ENCODE results near the gene RMP24.
A peak's percentile ranks its signal among the peaks of the same experiment; 100 is the strongest.

Gene RMP24

GRCh38 chr18:35999925-36000324 lies 27.4 kb downstream of the RMP24 start:
- Mint-ChIP-seq H3K27me3 (no peaks in the 10 kb centered on the region), H3K36me3 (ENCODE audit: low read depth) (no peaks in the 10 kb centered on the region), H3K9me3 (no peaks in the 10 kb centered on the region), H3K4me1 (peaks cover 32% of the 10 kb centered on the region), H3K4me3 (no peak overlapping the region), H3K27ac (no peak overlapping the region)
- no peak for TF ChIP-seq CTCF (IDR thresholded peaks at IDR 0.05)
- no peak for DNase-seq
- ATAC-seq (ENCODE audit: low read depth), result peak; percentile 56
- intact Hi-C loops (cut with micrococcal nuclease), result no loop called here
- CTCF ChIA-PET, result no interaction called here
- POLR2A ChIA-PET, result no interaction called here

GRCh38 chr18:36006997-36007396 lies 34.5 kb downstream of the RMP24 start:
- ATAC-seq (ENCODE audit: low read depth), result no peak
- no peak for DNase-seq
- no peak overlapping the region for H3K27ac Mint-ChIP-seq
- peaks cover 6% of the 10 kb centered on the region for H3K4me1 Mint-ChIP-seq
- POLR2A ChIA-PET, result no interaction called here
- intact Hi-C loops (cut with micrococcal nuclease), result no loop called here
- TF ChIP-seq CTCF (IDR thresholded peaks at IDR 0.05), result no peak
- no peaks in the 10 kb centered on the region for H3K9me3 Mint-ChIP-seq
- H3K27me3 Mint-ChIP-seq, result no peaks in the 10 kb centered on the region
- no peaks in the 10 kb centered on the region for H3K36me3 Mint-ChIP-seq (ENCODE audit: low read depth)
- no peak overlapping the region for H3K4me3 Mint-ChIP-seq
- CTCF ChIA-PET, result interaction anchor here (1.9 kb wide), 1 partner anchor 11 kb away, joined by 6 read pairs; no protein-coding TSS in a partner anchor

- TF ChIP-seq CTCF (IDR thresholded peaks at IDR 0.05), result no peak
- ChIA-PET POLR2A (no interaction called here), CTCF (no interaction called here)
- Mint-ChIP-seq H3K4me1 (peaks cover 3% of the 10 kb centered on the region), H3K9me3 (no peaks in the 10 kb centered on the region), H3K36me3 (ENCODE audit: low read depth) (no peaks in the 10 kb centered on the region), H3K27ac (no peak overlapping the region), H3K27me3 (no peaks in the 10 kb centered on the region), H3K4me3 (no peak overlapping the region)
- ATAC-seq (ENCODE audit: low read depth) (no peak), DNase-seq (no peak)
- intact Hi-C loops (cut with micrococcal nuclease), result no loop called here
Measured at GRCh38 chr18:36009214-36009613, 36.7 kb downstream of the RMP24 start.

- POLR2A ChIA-PET, result no interaction called here
- no peak overlapping the region for H3K27ac Mint-ChIP-seq
- no peak for TF ChIP-seq CTCF (IDR thresholded peaks at IDR 0.05)
- no peaks in the 10 kb centered on the region for H3K36me3 Mint-ChIP-seq (ENCODE audit: low read depth)
- ATAC-seq (ENCODE audit: low read depth) (no peak), DNase-seq (no peak)
- intact Hi-C loops (cut with micrococcal nuclease), result no loop called here
- H3K9me3 Mint-ChIP-seq, result no peaks in the 10 kb centered on the region
- no peak overlapping the region for H3K4me3 Mint-ChIP-seq
- CTCF ChIA-PET, result no interaction called here
- H3K4me1 Mint-ChIP-seq, result peaks cover 29% of the 10 kb centered on the region
- no peaks in the 10 kb centered on the region for H3K27me3 Mint-ChIP-seq
Measured at GRCh38 chr18:36012891-36013290, 40.4 kb downstream of the RMP24 start.

- H3K27me3 Mint-ChIP-seq, result no peaks in the 10 kb centered on the region
- no peaks in the 10 kb centered on the region for H3K9me3 Mint-ChIP-seq
- no peak for TF ChIP-seq CTCF (IDR thresholded peaks at IDR 0.05)
- no peak for DNase-seq
- ChIA-PET POLR2A (no interaction called here), CTCF (no interaction called here)
- H3K27ac Mint-ChIP-seq, result peak overlapping the region; percentile 12
- H3K4me3 Mint-ChIP-seq, result no peak overlapping the region
- intact Hi-C loops (cut with micrococcal nuclease), result loop anchor here (1.0 to 5.0 kb wide), 4 partner anchors 51 to 423 kb away; partner anchors contain the start of gene RPRD1A
- no peaks in the 10 kb centered on the region for H3K36me3 Mint-ChIP-seq (ENCODE audit: low read depth)
- peak; percentile 75 for ATAC-seq (ENCODE audit: low read depth)
- H3K4me1 Mint-ChIP-seq, result peaks cover 26% of the 10 kb centered on the region
Measured at GRCh38 chr18:36015629-36016028, 43.1 kb downstream of the RMP24 start.

Measured in activated B cell treated with CpG ODN at 0.5 μM for 24 hours (primary cell).